B cell (primary cell): Measurements from ENCODE around the gene HLCS. TPM values are rescaled to one million over a fixed set of nuclear protein-coding genes. Genes with fewer than 3 reads are reported as not detected.

ENCODE experiments used
- ATAC-seq: fragments of 200-7000 bp; cut with Tn5 transposase; one replicate; pipeline ENCODE4 v1.10.0; 2021; ENCODE audit warnings: low read depth, mild to moderate bottlenecking, moderate number of reproducible peaks, moderate library complexity
- CTCF ChIA-PET: fragments of 350-600 bp; sonication (Branson Sonifier 250); formaldehyde crosslinking; loops from one replicate; lab custom pipeline; 2021; ENCODE audit warnings: antibody characterized with exemption, inconsistent platforms; lab: Charles Lee
- POLR2A ChIA-PET: fragments of 350-600 bp; sonication (Branson Sonifier 250); formaldehyde crosslinking; loops from one replicate; lab custom pipeline; 2021; ENCODE audit warnings: antibody characterized with exemption; lab: Charles Lee
- DNase-seq: peaks from one replicate; pipeline ENCODE4 v3.0.0; 2013
- H2AFZ ChIP-seq: 2 replicates; pipeline ENCODE4 v1.6.1; 2012; ENCODE audit warnings: mild to moderate bottlenecking, low read depth, low read length; ENCODE audit not compliant: insufficient read depth, poor library complexity, severe bottlenecking
- H3K27ac ChIP-seq, 2 donors: 1 replicate in 1 of 2; 2 replicates in 1 of 2; pipeline ENCODE4 v1.5.1; 2012 to 2013; ENCODE audit warnings: low read length in 2 of 2, mild to moderate bottlenecking in 2 of 2, moderate library complexity in 1 of 2
- H3K27me3 ChIP-seq, 4 experiments: fragments of 200-600 bp in 1 of 4; sonication (generic) in 1 of 4; replicated peaks in 1 of 4; 1 replicate in 2 of 4; 2 replicates in 2 of 4; pipeline versions ENCODE4 v1.6.1 to v1.7.0; 2013 to 2016; ENCODE audit warnings: low read length in 3 of 4, mild to moderate bottlenecking in 2 of 4, mixed read lengths in 1 of 4, moderate library complexity in 1 of 4; ENCODE audit not compliant: insufficient read depth in 4 of 4, control insufficient read depth in 3 of 4; ENCODE audit errors: control extremely low read depth in 1 of 4
- H3K36me3 ChIP-seq, 2 experiments: replicated peaks in 1 of 2; 1 replicate in 1 of 2; 2 replicates in 1 of 2; pipeline versions ENCODE4 v1.6.1 to v1.7.1; 2013; ENCODE audit warnings: low read length in 1 of 2; ENCODE audit not compliant: insufficient read depth in 2 of 2, control insufficient read depth in 1 of 2; ENCODE audit errors: control extremely low read depth in 1 of 2, extremely low read depth in 1 of 2
- H3K4me1 ChIP-seq, 2 donors: fragments of 200-600 bp in 1 of 2; sonication (generic) in 1 of 2; 1 replicate in 1 of 2; 2 replicates in 1 of 2; pipeline versions ENCODE4 v1.5.1 to v1.6.1; 2013 to 2017; ENCODE audit warnings: low read length in 2 of 2; ENCODE audit not compliant: control insufficient read depth in 2 of 2, insufficient read depth in 2 of 2
- H3K4me2 ChIP-seq: replicated peaks from 2 replicates; pipeline ENCODE3; 2012; ENCODE audit warnings: mild to moderate bottlenecking, low read depth, low read length; ENCODE audit not compliant: poor library complexity, severe bottlenecking
- H3K4me3 ChIP-seq, 5 experiments: fragments of 200-600 bp in 1 of 5; sonication (generic) in 1 of 5; 1 replicate in 3 of 5; 2 replicates in 2 of 5; pipeline versions ENCODE4 v1.5.1 to v1.7.0; 2011 to 2016; ENCODE audit warnings: low read length in 4 of 5, mild to moderate bottlenecking in 4 of 5, low read depth in 2 of 5, control low read depth in 1 of 5, moderate library complexity in 1 of 5; ENCODE audit not compliant: insufficient read depth in 1 of 5; ENCODE audit errors: control extremely low read depth in 1 of 5, extremely low read depth in 1 of 5
- H3K79me2 ChIP-seq: fragments of 200-600 bp; sonication (generic); one replicate; pipeline ENCODE4 v1.6.0; 2016; ENCODE audit warnings: low read length; ENCODE audit not compliant: control insufficient read depth, insufficient read depth
- H3K9ac ChIP-seq: fragments of 200-600 bp; sonication (generic); 2 replicates; pipeline ENCODE4 v1.6.1; 2017; ENCODE audit warnings: mild to moderate bottlenecking, low read length, moderate library complexity
- H3K9me3 ChIP-seq, 3 donors: one replicate each; pipeline versions ENCODE4 v1.6.1 to v1.7.1; 2013; ENCODE audit warnings: low read length in 2 of 3; ENCODE audit not compliant: control insufficient read depth in 2 of 3, insufficient read depth in 1 of 3; ENCODE audit errors: control extremely low read depth in 1 of 3
- H4K20me1 ChIP-seq: 2 replicates; pipeline ENCODE4 v1.6.0; 2012; ENCODE audit warnings: mild to moderate bottlenecking, low read length; ENCODE audit not compliant: insufficient read depth, control insufficient read depth, poor library complexity, severe bottlenecking
- H3K27ac Mint-ChIP-seq: one replicate; pipeline ENCODE4 v1.8.0; 2021; ENCODE audit warnings: mixed read lengths
- H3K27me3 Mint-ChIP-seq: one replicate; pipeline ENCODE4 v1.8.0; 2021; ENCODE audit warnings: mixed read lengths
- H3K4me1 Mint-ChIP-seq: one replicate; pipeline ENCODE4 v1.8.0; 2021; ENCODE audit warnings: mixed read lengths
- H3K4me3 Mint-ChIP-seq: one replicate; pipeline ENCODE4 v1.8.0; 2021; ENCODE audit warnings: mixed read lengths
- H3K9me3 Mint-ChIP-seq: one replicate; pipeline ENCODE4 v1.8.0; 2022; ENCODE audit warnings: mixed read lengths; ENCODE audit not compliant: insufficient read depth
- EZH2 ChIP-seq: IDR thresholded peaks from 2 replicates; pipeline ENCODE4 v1.6.1; 2012; ENCODE audit warnings: borderline replicate concordance, low read depth, mild to moderate bottlenecking, moderate library complexity, low read length; ENCODE audit not compliant: insufficient read depth, poor library complexity, severe bottlenecking
- WGBS: methylation state at CpG from one replicate; pipeline ENCODE4 v1.1.5; 2013; ENCODE audit warnings: missing lambda C conversion rate; ENCODE audit not compliant: insufficient coverage; 5-methylcytosine and 5-hydroxymethylcytosine counted together
- intact Hi-C: fragments of 100-400 bp; cut with micrococcal nuclease; formaldehyde crosslinking; loops from one replicate; pipeline ENCODE4 v1.10.0; 2022
- polyA plus RNA-seq: library from polyadenylated mRNA; depleted of rRNA; stranded (reverse); fragments of >200 nt; gene quantifications from 2 replicates; pipeline ENCODE4 v1.2.3, GENCODE V29; 2012
- total RNA-seq, 2 donors: library from RNA; stranded (reverse); fragments of 120-200 nt in 1 of 2; gene quantifications; 1 replicate in 1 of 2; 2 replicates in 1 of 2; pipeline versions ENCODE4 v1.2.3 to v1.2.4, GENCODE V29; 2013 to 2022
- TF ChIP-seq, protein P1 (sequence below): fragments of 200-600 bp; IDR thresholded peaks from one replicate; pipeline ENCODE4 v1.8.0; 2022; ENCODE audit warnings: antibody characterized with exemption, mild to moderate bottlenecking

The HLCS gene
- total and polyA plus RNA-seq, 2 donors (not counting 1 experiment from before 2014, with no cell fraction given): 4.4 to 14.7 TPM

GRCh38 chr21:36754241-36754898 is 212.1 kb downstream of the HLCS start:
- Histone ChIP-seq H3K36me3 (peaks cover 0 to 2% of the 10 kb centered on the region in 2 experiments), H3K27ac (no peak overlapping the region), H3K27me3 (no peaks in the 10 kb centered on the region), H3K4me2 (no peak overlapping the region), H2AFZ (no peak overlapping the region), H3K9ac (no peak overlapping the region), H4K20me1 (no peaks in the 10 kb centered on the region), H3K4me3 (no peak overlapping the region), H3K4me1 (no peaks in the 10 kb centered on the region), H3K9me3 (no peaks in the 10 kb centered on the region), H3K79me2 (no peaks in the 10 kb centered on the region)
- TF ChIP-seq, protein P1, sequence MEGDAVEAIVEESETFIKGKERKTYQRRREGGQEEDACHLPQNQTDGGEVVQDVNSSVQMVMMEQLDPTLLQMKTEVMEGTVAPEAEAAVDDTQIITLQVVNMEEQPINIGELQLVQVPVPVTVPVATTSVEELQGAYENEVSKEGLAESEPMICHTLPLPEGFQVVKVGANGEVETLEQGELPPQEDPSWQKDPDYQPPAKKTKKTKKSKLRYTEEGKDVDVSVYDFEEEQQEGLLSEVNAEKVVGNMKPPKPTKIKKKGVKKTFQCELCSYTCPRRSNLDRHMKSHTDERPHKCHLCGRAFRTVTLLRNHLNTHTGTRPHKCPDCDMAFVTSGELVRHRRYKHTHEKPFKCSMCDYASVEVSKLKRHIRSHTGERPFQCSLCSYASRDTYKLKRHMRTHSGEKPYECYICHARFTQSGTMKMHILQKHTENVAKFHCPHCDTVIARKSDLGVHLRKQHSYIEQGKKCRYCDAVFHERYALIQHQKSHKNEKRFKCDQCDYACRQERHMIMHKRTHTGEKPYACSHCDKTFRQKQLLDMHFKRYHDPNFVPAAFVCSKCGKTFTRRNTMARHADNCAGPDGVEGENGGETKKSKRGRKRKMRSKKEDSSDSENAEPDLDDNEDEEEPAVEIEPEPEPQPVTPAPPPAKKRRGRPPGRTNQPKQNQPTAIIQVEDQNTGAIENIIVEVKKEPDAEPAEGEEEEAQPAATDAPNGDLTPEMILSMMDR: no peak
- TF ChIP-seq EZH2: no peak
- Mint-ChIP-seq H3K9me3 (no peaks in the 10 kb centered on the region), H3K4me3 (no peak overlapping the region), H3K27ac (no peak overlapping the region), H3K4me1 (no peaks in the 10 kb centered on the region), H3K27me3 (peaks cover 13% of the 10 kb centered on the region)
- intact Hi-C loops: no loop called here
- DNase-seq (no peak), ATAC-seq (no peak)
- 95% methylated on average over 17 of the region's 22 CpGs for WGBS
- POLR2A ChIA-PET: no interaction called here
- CTCF ChIA-PET: no interaction called here

DNA sequence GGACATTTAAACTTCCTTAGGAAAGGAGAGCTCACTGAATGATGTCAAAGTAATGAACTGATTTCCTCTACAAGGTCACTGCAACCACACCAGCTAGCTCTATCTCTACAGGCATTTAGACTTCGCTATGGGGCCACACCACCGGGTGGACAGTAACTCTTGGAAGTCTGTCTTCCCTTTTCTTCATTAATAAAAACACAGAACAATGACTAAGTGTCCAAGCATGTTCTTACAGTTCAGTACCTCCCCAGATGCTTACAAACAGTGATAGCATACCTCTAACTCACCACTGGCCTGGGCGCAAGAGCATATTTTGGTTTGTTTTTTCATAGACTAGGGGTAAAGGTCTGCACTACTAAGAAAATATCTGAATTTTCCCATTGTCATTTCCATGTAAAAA is 212.9 kb downstream of the HLCS start:
- TF ChIP-seq, protein P1: no peak
- no peak for TF ChIP-seq EZH2
- H3K36me3 ChIP-seq: peaks cover 0 to 2% of the 10 kb centered on the region in 2 experiments
- intact Hi-C loops: no loop called here
- no peak overlapping the region for H3K9ac ChIP-seq
- peaks cover 0 to 3% (median 0%) of the 10 kb centered on the region in 4 experiments for H3K27me3 ChIP-seq
- no peaks in the 10 kb centered on the region for H3K4me1 Mint-ChIP-seq
- 94% methylated on average over 2 of the region's 3 CpGs for WGBS
- H2AFZ ChIP-seq: no peak overlapping the region
- H4K20me1 ChIP-seq: no peaks in the 10 kb centered on the region
- ChIA-PET POLR2A (no interaction called here), CTCF (no interaction called here)
- no peak overlapping the region for H3K27ac ChIP-seq
- H3K27me3 Mint-ChIP-seq: peaks cover 21% of the 10 kb centered on the region
- H3K9me3 Mint-ChIP-seq: no peaks in the 10 kb centered on the region
- no peaks in the 10 kb centered on the region for H3K9me3 ChIP-seq
- no peaks in the 10 kb centered on the region for H3K4me1 ChIP-seq
- ATAC-seq (no peak), DNase-seq (no peak)
- no peak overlapping the region for H3K27ac Mint-ChIP-seq
- H3K4me2 ChIP-seq: no peak overlapping the region
- no peaks in the 10 kb centered on the region for H3K79me2 ChIP-seq
- H3K4me3 Mint-ChIP-seq: no peak overlapping the region
- no peak overlapping the region for H3K4me3 ChIP-seq
